HepG2 (cell line): ENCODE results near the gene HOXA13. TPM values are rescaled to one million over a fixed set of nuclear protein-coding genes. Genes with fewer than 3 reads are reported as not detected.

ENCODE experiments used
- ATAC-seq: fragments of 200-7000 bp; cut with Tn5 transposase; 3 replicates; pipeline ENCODE4 v1.9.1; 2020; ENCODE audit warnings: mild to moderate bottlenecking, moderate library complexity
- BruUV-seq: library from RNA; stranded (reverse); fragments of 400-500 nt; replicated peaks from 2 replicates; lab custom pipeline; 2021; lab: Mats Ljungman, UMichigan
- CTCF ChIA-PET: fragments of 300-600 bp; formaldehyde crosslinking; extraction: SDS; loops from one replicate; lab custom pipeline; 2021; ENCODE audit warnings: low total read pairs, inconsistent platforms, low intra/inter-chr PET ratio; lab: Yijun Ruan, JAX
- POLR2A ChIA-PET: fragments of 350-600 bp; sonication (Branson Sonifier 250); formaldehyde crosslinking; loops from one replicate; lab custom pipeline; 2020; ENCODE audit warnings: antibody characterized with exemption, inconsistent platforms; lab: Yijun Ruan, JAX
- DNase-seq: peaks from one replicate; pipeline ENCODE4 v3.0.0-alpha.2; 2015; ENCODE audit warnings: low spot score
- FAIRE-seq: peaks from 3 replicates; lab custom pipeline; 2011; peaks lifted over from hg19 to GRCh38; lab: Jason Lieb, UNC
- H2AFZ ChIP-seq: one replicate; pipeline ENCODE4 v1.6.1; 2011; ENCODE audit warnings: low read length, inconsistent platforms
- H3K27ac ChIP-seq: fragments of 300-600 bp; 3 replicates; pipeline ENCODE4 v1.8.0; 2011; ENCODE audit warnings: mixed run types, mild to moderate bottlenecking, mixed read lengths, low read length, inconsistent platforms; ENCODE audit not compliant: insufficient read depth; ENCODE audit errors: extremely low read length
- H3K27me3 ChIP-seq, 2 experiments: fragments of 200-600 bp in 1 of 2; 2 replicates in 1 of 2; 3 replicates in 1 of 2; pipeline versions ENCODE4 v1.6.0 to v1.8.0; 2011; ENCODE audit warnings: low read length in 2 of 2, mild to moderate bottlenecking in 2 of 2, moderate library complexity in 2 of 2, inconsistent platforms in 1 of 2; ENCODE audit not compliant: insufficient read depth in 2 of 2, control insufficient read depth in 1 of 2
- H3K36me3 ChIP-seq, 2 experiments: fragments of 200-600 bp in 1 of 2; replicated peaks in 1 of 2; 2 replicates in 1 of 2; 3 replicates in 1 of 2; pipeline versions ENCODE4 v1.5.1 to v1.8.0; 2011; ENCODE audit warnings: low read length in 2 of 2, inconsistent platforms in 1 of 2; ENCODE audit not compliant: insufficient read depth in 2 of 2, control insufficient read depth in 1 of 2
- H3K4me1 ChIP-seq: 2 replicates; pipeline ENCODE4 v1.5.1; 2012; ENCODE audit warnings: low read length, inconsistent platforms; ENCODE audit not compliant: insufficient read depth
- H3K4me2 ChIP-seq: 2 replicates; pipeline ENCODE4 v1.6.0; 2011; ENCODE audit warnings: low read depth, low read length, inconsistent platforms
- H3K4me3 ChIP-seq, 3 experiments: fragments of 200-600 bp in 1 of 3; sonication (generic), shearing (Covaris generic) in 1 of 3; replicated peaks in 1 of 3; 2 replicates each; pipeline ENCODE4 v1.5.1; 2011 to 2016; ENCODE audit warnings: low read length in 3 of 3, inconsistent platforms in 2 of 3, low read depth in 2 of 3, mild to moderate bottlenecking in 2 of 3, control low read depth in 1 of 3, mixed read lengths in 1 of 3; ENCODE audit not compliant: insufficient read depth in 1 of 3
- H3K79me2 ChIP-seq: one replicate; pipeline ENCODE4 v1.6.1; 2011; ENCODE audit warnings: low read length, inconsistent platforms; ENCODE audit not compliant: insufficient read depth
- H3K9ac ChIP-seq: 2 replicates; pipeline ENCODE4 v1.6.0; 2011; ENCODE audit warnings: mild to moderate bottlenecking, low read depth, low read length, inconsistent platforms; ENCODE audit not compliant: insufficient read depth
- H3K9me3 ChIP-seq: 2 replicates; pipeline ENCODE4 v1.5.1; 2012; ENCODE audit warnings: mild to moderate bottlenecking, low read length
- H4K20me1 ChIP-seq: 2 replicates; pipeline ENCODE4 v1.6.0; 2011; ENCODE audit warnings: inconsistent platforms, mild to moderate bottlenecking, low read length, moderate library complexity; ENCODE audit not compliant: insufficient read depth
- CBX1 ChIP-seq: IDR thresholded peaks from one replicate; pipeline ENCODE4 v1.6.1; 2016; ENCODE audit warnings: antibody characterized with exemption, low read depth
- FLYWCH1 ChIP-seq: sonication (generic); formaldehyde crosslinking; IDR thresholded peaks from 2 replicates; pipeline ENCODE4 v1.8.1; 2023; ENCODE audit warnings: mild to moderate bottlenecking, missing genetic modification reagents
- FOSL2 ChIP-seq: sonication (generic); formaldehyde crosslinking; IDR thresholded peaks from 2 replicates; pipeline ENCODE4 v1.4.0; 2020; ENCODE audit warnings: missing genetic modification reagents
- MIXL1 ChIP-seq: IDR thresholded peaks from 2 replicates; pipeline ENCODE4 v1.6.1; 2016
- MYC ChIP-seq: sonication (generic); formaldehyde crosslinking; IDR thresholded peaks from 2 replicates; pipeline ENCODE4 v1.9.0; 2021; ENCODE audit warnings: missing genetic modification reagents, borderline replicate concordance
- NFE2 ChIP-seq: sonication (generic); formaldehyde crosslinking; IDR thresholded peaks from 2 replicates; pipeline ENCODE4 v1.4.0; 2020; ENCODE audit warnings: missing genetic modification reagents
- PLRG1 ChIP-seq: fragments of 450-650 bp; conservative IDR thresholded peaks from 2 replicates; pipeline ENCODE4 v1.6.1; 2016
- RAD51 ChIP-seq: fragments of 450-650 bp; IDR thresholded peaks from 2 replicates; pipeline ENCODE4 v1.6.1; 2016; ENCODE audit warnings: borderline replicate concordance
- SKI ChIP-seq: fragments of 450-650 bp; IDR thresholded peaks from one replicate; pipeline ENCODE4 v1.6.1; 2018; ENCODE audit warnings: mild to moderate bottlenecking; ENCODE audit not compliant: partially characterized antibody
- SP5 ChIP-seq: IDR thresholded peaks from 2 replicates; pipeline ENCODE4 v1.6.1; 2016; ENCODE audit warnings: low read depth, borderline replicate concordance
- ZNF326 ChIP-seq: sonication (generic); formaldehyde crosslinking; IDR thresholded peaks from 2 replicates; pipeline ENCODE4 v1.4.0; 2020; ENCODE audit warnings: missing genetic modification reagents, borderline replicate concordance
- ZNF562 ChIP-seq: sonication (generic); formaldehyde crosslinking; IDR thresholded peaks from 2 replicates; pipeline ENCODE4 v1.8.0; 2022; ENCODE audit warnings: missing genetic modification reagents, borderline replicate concordance
- ZNF878 ChIP-seq: sonication (generic); formaldehyde crosslinking; IDR thresholded peaks from 2 replicates; pipeline ENCODE4 v1.8.1; 2023; ENCODE audit warnings: mild to moderate bottlenecking, missing genetic modification reagents, moderate library complexity
- WGBS: methylation state at CpG from one replicate; pipeline ENCODE4 v1.1.6; 2017; ENCODE audit warnings: low lambda C conversion rate; 5-methylcytosine and 5-hydroxymethylcytosine counted together
- in situ Hi-C: cut with HindIII; loops from 2 replicates; pipeline ENCODE4 v1.10.0; 2017; ENCODE audit warnings: low pct_unique_long_range_greater_than_20kb; ENCODE audit not compliant: extremely low pct_ligation_motif_present
- intact Hi-C: fragments of 100-400 bp; cut with micrococcal nuclease; formaldehyde crosslinking; loops from one replicate; pipeline ENCODE4 v1.10.0; 2022; ENCODE audit not compliant: unreplicated experiment
- polyA plus RNA-seq, 8 experiments: library from polyadenylated mRNA; depleted of rRNA in 3 of 8; stranded (reverse) in 7 of 8; unstranded in 1 of 8; fragments of >200 nt; fragmentation: Illumina TruSeq in 4 of 8; extraction: Trizol in 4 of 8; gene quantifications; 2 replicates each; pipeline versions ENCODE4 v1.2.1 to v1.2.3, GENCODE V29; 2011 to 2016; ENCODE audit warnings: low read depth in 4 of 8, missing spikeins in 1 of 8, mixed read lengths in 1 of 8; ENCODE audit not compliant: insufficient read depth in 1 of 8
- total RNA-seq, 5 experiments: library from RNA; depleted of rRNA; stranded (reverse); fragments of >200 nt; fragmentation: Illumina TruSeq; extraction: Trizol; gene quantifications; 2 replicates each; pipeline ENCODE4 v1.2.3, GENCODE V29; 2016; ENCODE audit warnings: low read depth in 1 of 5
- TF ChIP-seq, protein P1 (sequence below): IDR thresholded peaks from 2 replicates; pipeline ENCODE4 v1.4.0; 2020; ENCODE audit warnings: mild to moderate bottlenecking, missing genetic modification reagents
- TF ChIP-seq, protein P2 (sequence below): sonication (generic); formaldehyde crosslinking; IDR thresholded peaks from 2 replicates; pipeline ENCODE4 v1.9.0; 2022; ENCODE audit warnings: missing genetic modification reagents, mild to moderate bottlenecking, borderline replicate concordance

HOXA13 gene
- total and polyA plus RNA-seq, 2 of the 13 experiments (the other 11 are each of a cell fraction or from before 2014, with no cell fraction given): 0.01 to 0.04 TPM

DNA sequence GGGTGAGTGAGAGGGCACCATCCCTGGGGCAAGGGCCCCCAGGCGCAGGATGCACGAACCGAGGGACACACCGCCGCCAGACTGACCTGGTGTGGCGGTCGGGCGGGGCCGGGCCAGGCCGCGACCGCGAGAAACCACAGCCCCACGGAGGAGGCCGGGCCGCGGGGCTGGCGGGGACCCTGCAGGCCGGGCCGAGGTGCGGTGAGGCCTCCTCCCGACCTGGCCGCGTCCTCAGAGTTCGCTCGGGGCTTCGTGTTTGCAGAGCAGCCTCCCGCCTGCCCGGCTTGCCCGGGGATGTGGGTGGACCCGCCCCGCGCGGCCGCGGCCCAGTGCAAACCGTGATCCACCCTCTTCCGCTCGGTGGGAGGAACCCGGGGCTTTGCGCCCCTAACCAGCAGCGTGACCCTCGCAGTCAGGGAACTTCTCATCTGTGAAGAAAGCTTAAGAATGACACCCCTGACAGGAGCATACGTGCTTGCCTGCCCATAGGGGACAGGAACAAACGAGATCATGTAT lies 20.6 kb upstream of the HOXA13 start:
- no peak overlapping the region for H3K27ac ChIP-seq
- no peak overlapping the region for H3K4me3 ChIP-seq
- no peak overlapping the region for H3K9ac ChIP-seq
- no peaks in the 10 kb centered on the region for H3K79me2 ChIP-seq
- H3K36me3 ChIP-seq: no peaks in the 10 kb centered on the region
- no peaks in the 10 kb centered on the region for H3K4me1 ChIP-seq
- FAIRE-seq: no peak
- intact Hi-C loops (no loop called here), in situ Hi-C loops (no loop called here)
- no TSS peak for BruUV-seq
- WGBS: 65% methylated on average over 23 of the region's 45 CpGs
- H3K27me3 ChIP-seq: peaks cover 3 to 20% of the 10 kb centered on the region in 2 experiments; a peak in 3 of 5 replicates
- no peaks in the 10 kb centered on the region for H4K20me1 ChIP-seq
- no peak overlapping the region for H3K4me2 ChIP-seq
- no peak for ATAC-seq
- no peak overlapping the region for H2AFZ ChIP-seq
- POLR2A ChIA-PET: no interaction called here
- CTCF ChIA-PET: no interaction called here
- no peaks in the 10 kb centered on the region for H3K9me3 ChIP-seq
- TF ChIP-seq CBX1: no peak
- TF ChIP-seq FLYWCH1: no peak
- TF ChIP-seq ZNF562: no peak
- no peak for TF ChIP-seq NFE2 (CRISPR knock-in tag)
- no peak for TF ChIP-seq ZNF326 (CRISPR knock-in tag)
- no peak for TF ChIP-seq SP5 (CRISPR knock-in tag)
- no peak for TF ChIP-seq MYC
- no peak for TF ChIP-seq PLRG1
- no peak for DNase-seq

DNA sequence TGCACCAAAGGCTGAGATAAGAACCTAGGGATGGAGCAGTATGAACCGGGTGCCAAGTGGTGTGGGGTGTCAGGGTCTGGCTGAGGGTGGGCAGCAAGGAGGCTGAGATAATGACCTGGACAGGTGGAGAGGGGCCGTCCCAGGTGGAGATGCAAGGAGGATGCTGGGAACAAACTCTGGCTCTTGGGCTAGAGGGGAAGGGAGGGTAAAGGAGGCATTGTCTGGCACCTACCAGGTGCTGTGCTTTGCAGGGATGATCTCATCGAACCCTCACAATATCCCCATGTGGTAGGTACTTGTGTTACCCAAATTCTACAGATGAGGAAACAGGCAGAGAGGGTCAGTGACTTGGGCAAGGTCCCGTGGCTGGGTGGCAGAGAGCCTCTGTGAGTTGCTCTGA lies 19.9 kb upstream of the HOXA13 start:
- Histone ChIP-seq H3K79me2 (no peaks in the 10 kb centered on the region), H2AFZ (no peak overlapping the region), H3K4me1 (no peaks in the 10 kb centered on the region), H3K9me3 (no peaks in the 10 kb centered on the region), H4K20me1 (no peaks in the 10 kb centered on the region), H3K4me2 (no peak overlapping the region), H3K27ac (no peak overlapping the region), H3K27me3 (peaks cover 3 to 19% of the 10 kb centered on the region in 2 experiments; a peak in 2 of 5 replicates), H3K36me3 (no peaks in the 10 kb centered on the region), H3K4me3 (no peak overlapping the region), H3K9ac (no peak overlapping the region)
- ATAC-seq: no peak
- no TSS peak for BruUV-seq
- no peak for DNase-seq
- ChIA-PET CTCF (no interaction called here), POLR2A (no interaction called here)
- in situ Hi-C loops: no loop called here
- intact Hi-C loops: no loop called here
- 41% methylated on average over 3 of the region's 4 CpGs for WGBS
- no peak for FAIRE-seq
- TF ChIP-seq MIXL1: no peak
- no peak for TF ChIP-seq ZNF878 (CRISPR knock-in tag)
- no peak for TF ChIP-seq SKI
- TF ChIP-seq FOSL2 (CRISPR knock-in tag): no peak
- TF ChIP-seq, protein P1, sequence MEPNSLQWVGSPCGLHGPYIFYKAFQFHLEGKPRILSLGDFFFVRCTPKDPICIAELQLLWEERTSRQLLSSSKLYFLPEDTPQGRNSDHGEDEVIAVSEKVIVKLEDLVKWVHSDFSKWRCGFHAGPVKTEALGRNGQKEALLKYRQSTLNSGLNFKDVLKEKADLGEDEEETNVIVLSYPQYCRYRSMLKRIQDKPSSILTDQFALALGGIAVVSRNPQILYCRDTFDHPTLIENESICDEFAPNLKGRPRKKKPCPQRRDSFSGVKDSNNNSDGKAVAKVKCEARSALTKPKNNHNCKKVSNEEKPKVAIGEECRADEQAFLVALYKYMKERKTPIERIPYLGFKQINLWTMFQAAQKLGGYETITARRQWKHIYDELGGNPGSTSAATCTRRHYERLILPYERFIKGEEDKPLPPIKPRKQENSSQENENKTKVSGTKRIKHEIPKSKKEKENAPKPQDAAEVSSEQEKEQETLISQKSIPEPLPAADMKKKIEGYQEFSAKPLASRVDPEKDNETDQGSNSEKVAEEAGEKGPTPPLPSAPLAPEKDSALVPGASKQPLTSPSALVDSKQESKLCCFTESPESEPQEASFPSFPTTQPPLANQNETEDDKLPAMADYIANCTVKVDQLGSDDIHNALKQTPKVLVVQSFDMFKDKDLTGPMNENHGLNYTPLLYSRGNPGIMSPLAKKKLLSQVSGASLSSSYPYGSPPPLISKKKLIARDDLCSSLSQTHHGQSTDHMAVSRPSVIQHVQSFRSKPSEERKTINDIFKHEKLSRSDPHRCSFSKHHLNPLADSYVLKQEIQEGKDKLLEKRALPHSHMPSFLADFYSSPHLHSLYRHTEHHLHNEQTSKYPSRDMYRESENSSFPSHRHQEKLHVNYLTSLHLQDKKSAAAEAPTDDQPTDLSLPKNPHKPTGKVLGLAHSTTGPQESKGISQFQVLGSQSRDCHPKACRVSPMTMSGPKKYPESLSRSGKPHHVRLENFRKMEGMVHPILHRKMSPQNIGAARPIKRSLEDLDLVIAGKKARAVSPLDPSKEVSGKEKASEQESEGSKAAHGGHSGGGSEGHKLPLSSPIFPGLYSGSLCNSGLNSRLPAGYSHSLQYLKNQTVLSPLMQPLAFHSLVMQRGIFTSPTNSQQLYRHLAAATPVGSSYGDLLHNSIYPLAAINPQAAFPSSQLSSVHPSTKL: no peak
- no peak for TF ChIP-seq RAD51
- TF ChIP-seq, protein P2, sequence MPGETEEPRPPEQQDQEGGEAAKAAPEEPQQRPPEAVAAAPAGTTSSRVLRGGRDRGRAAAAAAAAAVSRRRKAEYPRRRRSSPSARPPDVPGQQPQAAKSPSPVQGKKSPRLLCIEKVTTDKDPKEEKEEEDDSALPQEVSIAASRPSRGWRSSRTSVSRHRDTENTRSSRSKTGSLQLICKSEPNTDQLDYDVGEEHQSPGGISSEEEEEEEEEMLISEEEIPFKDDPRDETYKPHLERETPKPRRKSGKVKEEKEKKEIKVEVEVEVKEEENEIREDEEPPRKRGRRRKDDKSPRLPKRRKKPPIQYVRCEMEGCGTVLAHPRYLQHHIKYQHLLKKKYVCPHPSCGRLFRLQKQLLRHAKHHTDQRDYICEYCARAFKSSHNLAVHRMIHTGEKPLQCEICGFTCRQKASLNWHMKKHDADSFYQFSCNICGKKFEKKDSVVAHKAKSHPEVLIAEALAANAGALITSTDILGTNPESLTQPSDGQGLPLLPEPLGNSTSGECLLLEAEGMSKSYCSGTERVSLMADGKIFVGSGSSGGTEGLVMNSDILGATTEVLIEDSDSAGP: no peak
